ENCODE measurements around the gene DPM3. TPM values are rescaled to one million over a fixed set of nuclear protein-coding genes. Genes with fewer than 3 reads are reported as not detected.
A peak's percentile ranks its signal among the peaks of the same experiment; 100 is the strongest.

Gene DPM3
- total and polyA plus RNA-seq, 2 of the 13 experiments (the other 11 are each of a cell fraction or from before 2014, with no cell fraction given) = 23.2 to 53.4 TPM

DNA sequence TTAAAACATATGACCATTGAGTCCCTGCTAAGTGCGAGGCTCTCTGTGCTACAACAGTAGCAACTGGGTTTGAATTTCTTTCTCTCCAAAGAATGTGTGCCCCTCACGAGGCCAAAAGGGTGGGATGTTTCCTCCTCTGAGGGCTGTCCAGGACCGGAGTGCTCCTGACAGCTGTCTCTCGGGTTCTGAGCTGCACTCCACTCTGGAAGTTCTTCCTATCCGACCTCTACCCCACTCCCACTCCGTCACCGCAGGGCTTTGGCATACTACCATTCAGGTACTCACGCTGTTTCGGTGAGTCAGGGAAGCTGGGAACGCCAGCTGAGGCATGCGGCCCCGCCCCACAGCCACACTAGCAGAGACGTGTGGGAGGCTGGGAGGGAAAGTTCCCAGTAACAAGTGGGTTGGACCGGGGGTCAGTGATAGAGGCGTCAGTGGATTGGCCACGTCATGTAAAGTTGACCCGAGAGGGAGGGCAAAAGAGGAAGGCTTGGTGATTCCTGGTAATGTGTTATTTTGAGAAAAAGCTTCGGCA, 5.4 kb downstream of the DPM3 start (continued):
- TF ChIP-seq, protein P1, sequence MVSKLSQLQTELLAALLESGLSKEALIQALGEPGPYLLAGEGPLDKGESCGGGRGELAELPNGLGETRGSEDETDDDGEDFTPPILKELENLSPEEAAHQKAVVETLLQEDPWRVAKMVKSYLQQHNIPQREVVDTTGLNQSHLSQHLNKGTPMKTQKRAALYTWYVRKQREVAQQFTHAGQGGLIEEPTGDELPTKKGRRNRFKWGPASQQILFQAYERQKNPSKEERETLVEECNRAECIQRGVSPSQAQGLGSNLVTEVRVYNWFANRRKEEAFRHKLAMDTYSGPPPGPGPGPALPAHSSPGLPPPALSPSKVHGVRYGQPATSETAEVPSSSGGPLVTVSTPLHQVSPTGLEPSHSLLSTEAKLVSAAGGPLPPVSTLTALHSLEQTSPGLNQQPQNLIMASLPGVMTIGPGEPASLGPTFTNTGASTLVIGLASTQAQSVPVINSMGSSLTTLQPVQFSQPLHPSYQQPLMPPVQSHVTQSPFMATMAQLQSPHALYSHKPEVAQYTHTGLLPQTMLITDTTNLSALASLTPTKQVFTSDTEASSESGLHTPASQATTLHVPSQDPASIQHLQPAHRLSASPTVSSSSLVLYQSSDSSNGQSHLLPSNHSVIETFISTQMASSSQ (IDR thresholded peaks at IDR 0.05; ENCODE audit: low read depth) = 0 out of 2 replicates have a peak, but pooled peaks have one; percentile 28
- TF ChIP-seq, protein P1 (CRISPR knock-in tag; IDR thresholded peaks at IDR 0.05; ENCODE audit: borderline replicate concordance) = no peak
- TF ChIP-seq TOE1 (CRISPR knock-in tag; IDR thresholded peaks at IDR 0.05) (no peak), ONECUT2 (CRISPR knock-in tag; IDR thresholded peaks at IDR 0.05) (0 out of 2 replicates have a peak, but pooled peaks have one; percentile 10), SALL2 (CRISPR knock-in tag; IDR thresholded peaks at IDR 0.05) (no peak), KAT8 (CRISPR knock-in tag; IDR thresholded peaks at IDR 0.05) (no peak), CREB1 (IDR thresholded peaks at IDR 0.05) (peak; percentile 78), CREB1 (CRISPR knock-in tag; IDR thresholded peaks at IDR 0.05) (no peak), ERF (CRISPR knock-in tag; IDR thresholded peaks at IDR 0.05) (0 out of 2 replicates have a peak, but pooled peaks have one; percentile 80), NFKB2 (CRISPR knock-in tag; IDR thresholded peaks at IDR 0.05; ENCODE audit: borderline replicate concordance) (peak; percentile 73; the same call in 1 of the 2 replicates), ZNF703 (CRISPR knock-in tag; IDR thresholded peaks at IDR 0.05; ENCODE audit: borderline replicate concordance) (no peak), SP1 (IDR thresholded peaks at IDR 0.05) (no peak), SP1 (CRISPR knock-in tag; IDR thresholded peaks at IDR 0.05) (peak; percentile 53; the same call in 1 of the 2 replicates), MAFK (conservative IDR thresholded peaks at IDR 0.05 in 1 of 2, IDR thresholded peaks at IDR 0.05 in 1 of 2; ENCODE audit: low read length in 2 of 2) (no peak), ZNF83 (CRISPR knock-in tag; IDR thresholded peaks at IDR 0.05; ENCODE audit: borderline replicate concordance) (no peak), SIN3A (IDR thresholded peaks at IDR 0.05; ENCODE audit: borderline replicate concordance, low read depth, low read length) (peak; percentile 52; the same call in 1 of the 2 replicates), FOXJ3 (CRISPR knock-in tag; IDR thresholded peaks at IDR 0.05; ENCODE audit: borderline replicate concordance) (peak; percentile 62; the same call in 1 of the 2 replicates)
- TF ChIP-seq, protein P2, sequence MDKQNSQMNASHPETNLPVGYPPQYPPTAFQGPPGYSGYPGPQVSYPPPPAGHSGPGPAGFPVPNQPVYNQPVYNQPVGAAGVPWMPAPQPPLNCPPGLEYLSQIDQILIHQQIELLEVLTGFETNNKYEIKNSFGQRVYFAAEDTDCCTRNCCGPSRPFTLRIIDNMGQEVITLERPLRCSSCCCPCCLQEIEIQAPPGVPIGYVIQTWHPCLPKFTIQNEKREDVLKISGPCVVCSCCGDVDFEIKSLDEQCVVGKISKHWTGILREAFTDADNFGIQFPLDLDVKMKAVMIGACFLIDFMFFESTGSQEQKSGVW (CRISPR knock-in tag; IDR thresholded peaks at IDR 0.05; ENCODE audit: borderline replicate concordance) = no peak
- TF ChIP-seq, protein P3, sequence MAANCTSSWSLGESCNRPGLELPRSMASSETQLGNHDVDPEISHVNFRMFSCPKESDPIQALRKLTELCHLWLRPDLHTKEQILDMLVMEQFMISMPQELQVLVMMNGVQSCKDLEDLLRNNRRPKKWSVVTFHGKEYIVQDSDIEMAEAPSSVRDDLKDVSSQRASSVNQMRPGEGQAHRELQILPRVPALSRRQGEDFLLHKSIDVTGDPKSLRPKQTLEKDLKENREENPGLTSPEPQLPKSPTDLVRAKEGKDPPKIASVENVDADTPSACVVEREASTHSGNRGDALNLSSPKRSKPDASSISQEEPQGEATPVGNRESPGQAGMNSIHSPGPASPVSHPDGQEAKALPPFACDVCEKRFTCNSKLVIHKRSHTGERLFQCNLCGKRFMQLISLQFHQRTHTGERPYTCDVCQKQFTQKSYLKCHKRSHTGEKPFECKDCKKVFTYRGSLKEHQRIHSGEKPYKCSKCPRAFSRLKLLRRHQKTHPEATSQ (CRISPR knock-in tag; IDR thresholded peaks at IDR 0.05; ENCODE audit: borderline replicate concordance) = no peak
- TF ChIP-seq, protein P4, sequence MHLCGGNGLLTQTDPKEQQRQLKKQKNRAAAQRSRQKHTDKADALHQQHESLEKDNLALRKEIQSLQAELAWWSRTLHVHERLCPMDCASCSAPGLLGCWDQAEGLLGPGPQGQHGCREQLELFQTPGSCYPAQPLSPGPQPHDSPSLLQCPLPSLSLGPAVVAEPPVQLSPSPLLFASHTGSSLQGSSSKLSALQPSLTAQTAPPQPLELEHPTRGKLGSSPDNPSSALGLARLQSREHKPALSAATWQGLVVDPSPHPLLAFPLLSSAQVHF (CRISPR knock-in tag; IDR thresholded peaks at IDR 0.05) = no peak
- TF ChIP-seq, protein P5, sequence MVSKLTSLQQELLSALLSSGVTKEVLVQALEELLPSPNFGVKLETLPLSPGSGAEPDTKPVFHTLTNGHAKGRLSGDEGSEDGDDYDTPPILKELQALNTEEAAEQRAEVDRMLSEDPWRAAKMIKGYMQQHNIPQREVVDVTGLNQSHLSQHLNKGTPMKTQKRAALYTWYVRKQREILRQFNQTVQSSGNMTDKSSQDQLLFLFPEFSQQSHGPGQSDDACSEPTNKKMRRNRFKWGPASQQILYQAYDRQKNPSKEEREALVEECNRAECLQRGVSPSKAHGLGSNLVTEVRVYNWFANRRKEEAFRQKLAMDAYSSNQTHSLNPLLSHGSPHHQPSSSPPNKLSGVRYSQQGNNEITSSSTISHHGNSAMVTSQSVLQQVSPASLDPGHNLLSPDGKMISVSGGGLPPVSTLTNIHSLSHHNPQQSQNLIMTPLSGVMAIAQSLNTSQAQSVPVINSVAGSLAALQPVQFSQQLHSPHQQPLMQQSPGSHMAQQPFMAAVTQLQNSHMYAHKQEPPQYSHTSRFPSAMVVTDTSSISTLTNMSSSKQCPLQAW (CRISPR knock-in tag; IDR thresholded peaks at IDR 0.05) = peak; percentile 69; the same call in 1 of the 2 replicates
